Endodermal cell (in vitro differentiated cells): Measurements from ENCODE around the gene BEAN1. TPM values are rescaled to one million over a fixed set of nuclear protein-coding genes. Genes with fewer than 3 reads are reported as not detected.

Experiments
- DNase-seq: peaks from one replicate; pipeline ENCODE4 v3.0.0-alpha.2; 2017
- H3K27ac ChIP-seq: 2 replicates; pipeline ENCODE4 v1.5.1; 2013; ENCODE audit warnings: mild to moderate bottlenecking, low read depth, low read length, moderate library complexity
- H3K27me3 ChIP-seq: 2 replicates; pipeline ENCODE4 v1.6.1; 2013; ENCODE audit warnings: mild to moderate bottlenecking, low read length, moderate library complexity; ENCODE audit not compliant: insufficient read depth, control insufficient read depth, poor library complexity, severe bottlenecking
- H3K36me3 ChIP-seq: 2 replicates; pipeline ENCODE4 v1.7.0; 2013; ENCODE audit warnings: mild to moderate bottlenecking, low read length, moderate library complexity; ENCODE audit not compliant: control insufficient read depth, insufficient read depth
- H3K4me1 ChIP-seq: one replicate; pipeline ENCODE4 v1.7.0; 2013; ENCODE audit warnings: low read length; ENCODE audit not compliant: control insufficient read depth, insufficient read depth
- H3K4me3 ChIP-seq: 2 replicates; pipeline ENCODE4 v1.5.1; 2013; ENCODE audit warnings: mild to moderate bottlenecking, low read length, moderate library complexity
- H3K9ac ChIP-seq: 2 replicates; pipeline ENCODE4 v1.6.1; 2013; ENCODE audit warnings: mild to moderate bottlenecking, low read length, moderate library complexity; ENCODE audit not compliant: poor library complexity, severe bottlenecking; ENCODE audit errors: extremely low read depth
- H3K9me3 ChIP-seq: 2 replicates; pipeline ENCODE4 v1.6.1; 2013; ENCODE audit warnings: mild to moderate bottlenecking, low read length, moderate library complexity; ENCODE audit not compliant: control insufficient read depth
- H3K27ac Mint-ChIP-seq: 2 replicates; pipeline ENCODE4 v1.8.0; 2020; ENCODE audit warnings: mixed read lengths
- H3K27me3 Mint-ChIP-seq: 2 replicates; pipeline ENCODE4 v1.8.0; 2021; ENCODE audit warnings: mild to moderate bottlenecking, mixed read lengths; ENCODE audit not compliant: insufficient read depth
- H3K36me3 Mint-ChIP-seq: 2 replicates; pipeline ENCODE4 v1.8.0; 2020; ENCODE audit warnings: low read depth, mixed read lengths
- H3K4me1 Mint-ChIP-seq: 2 replicates; pipeline ENCODE4 v1.8.0; 2020; ENCODE audit warnings: mixed read lengths
- H3K4me3 Mint-ChIP-seq: 2 replicates; pipeline ENCODE4 v1.8.0; 2020; ENCODE audit warnings: mild to moderate bottlenecking, moderate library complexity, mixed read lengths
- H3K9me3 Mint-ChIP-seq: 2 replicates; pipeline ENCODE4 v1.8.0; 2020; ENCODE audit warnings: mild to moderate bottlenecking, mixed read lengths
- WGBS, 2 experiments: methylation state at CpG; one replicate each; pipeline versions ENCODE4 v1.1.5 to v1.1.7; 2013; ENCODE audit warnings: missing lambda C conversion rate in 2 of 2, mixed read lengths in 1 of 2; ENCODE audit not compliant: insufficient coverage in 1 of 2, insufficient read length in 1 of 2; 5-methylcytosine and 5-hydroxymethylcytosine counted together
- total RNA-seq, 2 donors: library from RNA; stranded (reverse); fragmentation: NEBNext Ultra II Directional in 1 of 2; extraction: Animal tissue kit (Norgen Biotek cat#: 25700) in 1 of 2; gene quantifications; 2 replicates in 1 of 2; 3 replicates in 1 of 2; pipeline ENCODE4 v1.2.1, GENCODE V29; 2021
- TF ChIP-seq, protein P1 (sequence below): fragments of 200-600 bp; sonication (generic); conservative IDR thresholded peaks from 2 replicates; pipeline ENCODE4 v1.5.0; 2021; ENCODE audit warnings: antibody characterized with exemption, mild to moderate bottlenecking

Gene BEAN1
- total RNA-seq, 2 donors from 2014 or later, result 0.18 TPM; not detected in 1

DNA sequence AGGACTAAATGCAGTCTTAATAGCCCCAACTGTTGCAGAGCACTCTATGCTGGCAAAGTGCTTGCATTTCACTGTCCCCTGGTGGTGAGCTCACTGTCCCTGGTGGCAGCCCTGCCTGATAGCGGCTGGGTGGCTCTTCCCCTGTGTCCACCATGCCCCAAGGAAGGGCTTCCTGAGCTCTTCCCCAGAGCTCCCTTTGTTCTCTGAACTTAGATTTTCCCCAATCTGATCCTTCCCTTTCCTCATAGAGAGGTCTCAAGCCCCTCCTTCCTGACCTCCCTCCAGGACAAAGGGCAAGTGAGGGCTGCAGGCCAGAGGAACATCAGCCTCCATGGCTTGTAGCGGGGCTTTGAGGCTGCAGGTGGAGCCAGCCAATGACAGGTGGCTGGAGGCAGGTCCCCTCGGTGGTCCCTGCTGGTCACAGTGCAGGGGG is 17.0 kb downstream of the BEAN1 start:
- H3K27me3 Mint-ChIP-seq, result peaks cover 56% of the 10 kb centered on the region
- TF ChIP-seq, protein P1, sequence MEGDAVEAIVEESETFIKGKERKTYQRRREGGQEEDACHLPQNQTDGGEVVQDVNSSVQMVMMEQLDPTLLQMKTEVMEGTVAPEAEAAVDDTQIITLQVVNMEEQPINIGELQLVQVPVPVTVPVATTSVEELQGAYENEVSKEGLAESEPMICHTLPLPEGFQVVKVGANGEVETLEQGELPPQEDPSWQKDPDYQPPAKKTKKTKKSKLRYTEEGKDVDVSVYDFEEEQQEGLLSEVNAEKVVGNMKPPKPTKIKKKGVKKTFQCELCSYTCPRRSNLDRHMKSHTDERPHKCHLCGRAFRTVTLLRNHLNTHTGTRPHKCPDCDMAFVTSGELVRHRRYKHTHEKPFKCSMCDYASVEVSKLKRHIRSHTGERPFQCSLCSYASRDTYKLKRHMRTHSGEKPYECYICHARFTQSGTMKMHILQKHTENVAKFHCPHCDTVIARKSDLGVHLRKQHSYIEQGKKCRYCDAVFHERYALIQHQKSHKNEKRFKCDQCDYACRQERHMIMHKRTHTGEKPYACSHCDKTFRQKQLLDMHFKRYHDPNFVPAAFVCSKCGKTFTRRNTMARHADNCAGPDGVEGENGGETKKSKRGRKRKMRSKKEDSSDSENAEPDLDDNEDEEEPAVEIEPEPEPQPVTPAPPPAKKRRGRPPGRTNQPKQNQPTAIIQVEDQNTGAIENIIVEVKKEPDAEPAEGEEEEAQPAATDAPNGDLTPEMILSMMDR, result peak; percentile 68
- no peaks in the 10 kb centered on the region for H3K27me3 ChIP-seq
- H3K27ac Mint-ChIP-seq, result no peak overlapping the region
- no peaks in the 10 kb centered on the region for H3K4me1 ChIP-seq
- peaks cover under 1% of the 10 kb centered on the region for H3K4me1 Mint-ChIP-seq
- 80 to 82% methylated on average over 2 to 3 of the region's 3 CpGs for WGBS, 2 experiments
- H3K27ac ChIP-seq, result no peak overlapping the region
- H3K36me3 ChIP-seq, result no peaks in the 10 kb centered on the region
- DNase-seq, result peak; percentile 68
- no peak overlapping the region for H3K4me3 ChIP-seq
- no peaks in the 10 kb centered on the region for H3K9me3 Mint-ChIP-seq
- H3K9ac ChIP-seq, result no peak overlapping the region
- no peak overlapping the region for H3K4me3 Mint-ChIP-seq
- H3K36me3 Mint-ChIP-seq, result no peaks in the 10 kb centered on the region
- no peaks in the 10 kb centered on the region for H3K9me3 ChIP-seq

DNA sequence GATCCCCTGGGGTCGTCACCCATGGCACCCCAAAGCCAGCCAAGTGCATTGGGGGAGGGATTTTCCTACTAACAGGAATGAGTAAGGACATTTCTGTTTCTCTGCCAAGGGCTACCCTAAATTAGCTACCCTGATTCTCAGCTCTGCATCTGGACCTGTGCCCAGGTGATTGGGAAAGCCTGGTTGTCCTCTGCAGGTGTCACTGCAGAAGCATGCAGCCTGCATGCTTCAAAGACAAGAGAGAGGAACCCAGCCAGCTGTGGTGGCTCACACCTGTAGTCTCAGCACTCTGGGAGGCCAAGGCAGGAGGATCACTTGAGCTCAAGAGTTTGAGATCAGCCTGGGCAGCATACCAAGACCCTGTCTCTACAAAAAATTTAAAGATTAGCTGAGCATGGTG is 19.6 kb downstream of the BEAN1 start:
- TF ChIP-seq, protein P1, result no peak
- H3K4me1 ChIP-seq, result no peaks in the 10 kb centered on the region
- no peaks in the 10 kb centered on the region for H3K27me3 ChIP-seq
- no peaks in the 10 kb centered on the region for H3K36me3 ChIP-seq
- WGBS, 2 experiments, result 86% methylated on average over 1 of the region's 1 CpG
- Mint-ChIP-seq H3K36me3 (no peaks in the 10 kb centered on the region), H3K4me1 (no peaks in the 10 kb centered on the region), H3K4me3 (no peak overlapping the region), H3K27ac (no peak overlapping the region), H3K27me3 (peaks cover 35% of the 10 kb centered on the region), H3K9me3 (no peaks in the 10 kb centered on the region)
- peak; percentile 36 for DNase-seq
- no peak overlapping the region for H3K4me3 ChIP-seq
- H3K9ac ChIP-seq, result no peak overlapping the region
- H3K9me3 ChIP-seq, result no peaks in the 10 kb centered on the region
- H3K27ac ChIP-seq, result no peak overlapping the region

DNA sequence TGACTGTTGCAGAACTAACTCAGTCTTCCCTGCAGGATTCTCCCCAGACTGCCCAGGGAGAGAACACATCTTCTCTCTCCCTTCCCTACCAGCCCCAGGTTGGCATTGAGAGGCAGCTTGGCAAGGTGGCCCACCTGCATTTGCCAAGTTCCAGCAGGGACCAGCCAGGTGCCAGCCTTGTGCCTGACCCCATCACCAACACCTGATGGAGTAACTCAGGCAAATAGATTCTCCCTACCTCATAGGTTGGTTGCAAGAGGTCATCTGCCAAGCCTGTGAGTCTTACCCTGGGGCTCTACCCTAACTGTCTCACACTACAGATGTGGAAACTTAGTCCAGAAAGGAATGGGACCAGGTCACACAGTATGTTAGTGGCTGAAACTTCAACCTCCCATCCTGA is 20.4 kb downstream of the BEAN1 start:
- Mint-ChIP-seq H3K9me3 (no peaks in the 10 kb centered on the region), H3K27me3 (peaks cover 30% of the 10 kb centered on the region), H3K36me3 (no peaks in the 10 kb centered on the region), H3K27ac (no peak overlapping the region), H3K4me3 (no peak overlapping the region), H3K4me1 (no peaks in the 10 kb centered on the region)
- H3K27ac ChIP-seq, result no peak overlapping the region
- no peak overlapping the region for H3K4me3 ChIP-seq
- TF ChIP-seq, protein P1, result no peak
- no peaks in the 10 kb centered on the region for H3K4me1 ChIP-seq
- peak; percentile 30 for DNase-seq
- H3K36me3 ChIP-seq, result no peaks in the 10 kb centered on the region
- no peaks in the 10 kb centered on the region for H3K27me3 ChIP-seq
- no peaks in the 10 kb centered on the region for H3K9me3 ChIP-seq
- no peak overlapping the region for H3K9ac ChIP-seq
